Panc1 (cell line): ENCODE measurements around the gene GLIS2. TPM values are rescaled to one million over a fixed set of nuclear protein-coding genes. Genes with fewer than 3 reads are reported as not detected.

Experiments
- ATAC-seq: fragments of 200-7000 bp; cut with Tn5 transposase; 2 replicates; pipeline ENCODE4 v1.9.1; 2020; ENCODE audit warnings: mild to moderate bottlenecking, moderate library complexity
- BruUV-seq: library from RNA; stranded (reverse); fragments of 400-500 nt; replicated peaks from 2 replicates; lab custom pipeline; 2021; lab: Mats Ljungman, UMichigan
- CTCF ChIA-PET: fragments of 300-600 bp; sonication (Branson Sonifier 250); formaldehyde crosslinking; loops from one replicate; lab custom pipeline; 2022; ENCODE audit warnings: antibody characterized with exemption; lab: Charles Lee
- POLR2A ChIA-PET: fragments of 300-600 bp; sonication (Branson Sonifier 250); formaldehyde crosslinking; loops from one replicate; lab custom pipeline; 2022; ENCODE audit warnings: antibody characterized with exemption; lab: Charles Lee
- DNase-seq: peaks from one replicate; pipeline ENCODE4 v3.0.0-alpha.2; 2010; ENCODE audit warnings: low read depth, low spot score
- H3K27ac ChIP-seq: 2 replicates; pipeline ENCODE4 v1.5.1; 2011; ENCODE audit warnings: mild to moderate bottlenecking, low read length, inconsistent platforms
- H3K27me3 ChIP-seq: fragments of 200-500 bp; sonication (Bioruptor generic); 2 replicates; pipeline ENCODE4 v1.6.0; 2014; ENCODE audit warnings: low read length, inconsistent platforms; ENCODE audit not compliant: control insufficient read depth, insufficient read depth
- H3K36me3 ChIP-seq: fragments of 200-500 bp; sonication (Bioruptor generic); 2 replicates; pipeline ENCODE4 v1.5.1; 2014; ENCODE audit warnings: inconsistent platforms, mild to moderate bottlenecking, low read length, moderate library complexity; ENCODE audit not compliant: control insufficient read depth, insufficient read depth
- H3K4me1 ChIP-seq: 2 replicates; pipeline ENCODE4 v1.5.1; 2011; ENCODE audit warnings: inconsistent platforms, mild to moderate bottlenecking, low read length, moderate library complexity; ENCODE audit not compliant: control insufficient read depth, insufficient read depth
- H3K4me3 ChIP-seq, 2 experiments: 2 replicates each; pipeline ENCODE4 v1.5.1; 2011 to 2012; ENCODE audit warnings: low read depth in 2 of 2, low read length in 2 of 2, mild to moderate bottlenecking in 2 of 2, inconsistent platforms in 1 of 2, moderate library complexity in 1 of 2
- H3K9me3 ChIP-seq: fragments of 200-500 bp; sonication (Bioruptor generic); 2 replicates; pipeline ENCODE4 v1.5.1; 2014; ENCODE audit warnings: low read depth, mild to moderate bottlenecking, inconsistent platforms, low read length, moderate library complexity; ENCODE audit not compliant: control insufficient read depth, insufficient read depth
- CTCF ChIP-seq: fragments of 450-650 bp; IDR thresholded peaks from 2 replicates; pipeline ENCODE4 v1.5.1; 2017; ENCODE audit warnings: mild to moderate bottlenecking
- POLR2AphosphoS5 ChIP-seq: IDR thresholded peaks from 2 replicates; pipeline ENCODE4 v1.6.1; 2012; ENCODE audit warnings: mild to moderate bottlenecking, low read depth, low read length, moderate library complexity
- REST ChIP-seq, 2 experiments: IDR thresholded peaks; 2 replicates each; pipeline ENCODE4 v1.6.1; 2011 to 2012; ENCODE audit warnings: low read depth in 2 of 2, control low read depth in 1 of 2, low read length in 1 of 2, mild to moderate bottlenecking in 1 of 2, moderate library complexity in 1 of 2; ENCODE audit not compliant: insufficient read depth in 1 of 2
- SIN3A ChIP-seq: IDR thresholded peaks from 2 replicates; pipeline ENCODE4 v1.6.1; 2012; ENCODE audit warnings: low read depth, mild to moderate bottlenecking, low read length, moderate library complexity, borderline replicate concordance; ENCODE audit not compliant: insufficient read depth
- TCF7L2 ChIP-seq: IDR thresholded peaks from 2 replicates; pipeline ENCODE4 v1.6.1; 2011; ENCODE audit warnings: mild to moderate bottlenecking, low read depth, low read length, inconsistent platforms
- in situ Hi-C: cut with HindIII; loops from 2 replicates; pipeline ENCODE4 v1.10.0; 2016; ENCODE audit warnings: low sequenced_read_pairs, low pct_unique_long_range_greater_than_20kb
- intact Hi-C: fragments of 100-400 bp; cut with micrococcal nuclease; formaldehyde crosslinking; loops from one replicate; pipeline ENCODE4 v1.10.0; 2022; ENCODE audit not compliant: unreplicated experiment
- total RNA-seq: library from RNA; stranded (reverse); gene quantifications from one replicate; pipeline ENCODE4 v1.2.1, GENCODE V29; 2021; ENCODE audit not compliant: unreplicated experiment

GLIS2 gene
- total RNA-seq, 1 experiment from 2014 or later: 87.3 TPM

GRCh38 chr16:4344983-4345835 lies 29.3 kb downstream of the GLIS2 start:
- TF ChIP-seq POLR2AphosphoS5 (0 out of 2 replicates have a peak, but pooled peaks have one; percentile 21), CTCF (no peak), REST (IDR thresholded peaks at IDR 0.05; ENCODE audit: insufficient read depth in 1 of 2, low read depth in 2 of 2, low read length in 1 of 2) (no peak), TCF7L2 (no peak)
- no peaks in the 10 kb centered on the region for H3K36me3 ChIP-seq
- DNase-seq: no peak
- H3K9me3 ChIP-seq: no peaks in the 10 kb centered on the region
- peaks cover 63% of the 10 kb centered on the region for H3K4me1 ChIP-seq
- in situ Hi-C loops (no loop called here), intact Hi-C loops (no loop called here)
- BruUV-seq: no TSS peak
- ChIA-PET POLR2A (interaction anchor here (1.1 to 1.4 kb wide), 2 partner anchors 24 to 74 kb away, joined by 3 read pairs; no protein-coding TSS in a partner anchor), CTCF (no interaction called here)
- H3K4me3 ChIP-seq: peak overlapping the region in 1 of 2 experiments; percentile 37; a peak in 1 of 4 replicates
- peak; percentile 71 for ATAC-seq
- H3K27ac ChIP-seq: peak overlapping the region; percentile 40; the same call in 1 of the 2 replicates
- no peaks in the 10 kb centered on the region for H3K27me3 ChIP-seq

- Histone ChIP-seq H3K4me1 (peaks cover 54% of the 10 kb centered on the region), H3K27ac (peak overlapping the region; percentile 40; the same call in 1 of the 2 replicates), H3K4me3 (peak overlapping the region in 1 of 2 experiments; percentile 37; a peak in 1 of 4 replicates), H3K36me3 (no peaks in the 10 kb centered on the region), H3K9me3 (no peaks in the 10 kb centered on the region), H3K27me3 (no peaks in the 10 kb centered on the region)
- in situ Hi-C loops: no loop called here
- no TSS peak for BruUV-seq
- intact Hi-C loops: no loop called here
- DNase-seq: no peak
- ChIA-PET POLR2A (interaction anchor here (0.6 to 1.4 kb wide), 3 partner anchors 23 to 75 kb away, joined by 3 to 7 read pairs (median 3); no protein-coding TSS in a partner anchor), CTCF (interaction anchor here (0.6 kb wide), 2 partner anchors 57 to 245 kb away, joined by 3 to 4 read pairs; no protein-coding TSS in a partner anchor)
- peak; percentile 31 for ATAC-seq
- TF ChIP-seq CTCF: no peak
- TF ChIP-seq POLR2AphosphoS5: no peak
- TF ChIP-seq TCF7L2: 0 out of 2 replicates have a peak, but pooled peaks have one; percentile 18
- TF ChIP-seq REST (IDR thresholded peaks at IDR 0.05; ENCODE audit: insufficient read depth in 1 of 2, low read depth in 2 of 2, low read length in 1 of 2): no peak
- TF ChIP-seq SIN3A: no peak
Measured at GRCh38 chr16:4345836-4346781, 30.2 kb downstream of the GLIS2 start.
